Lower lobe of right lung (tissue), 2 donors: ENCODE results near the gene GP1BA. TPM values are rescaled to one million over a fixed set of nuclear protein-coding genes. Genes with fewer than 3 reads are reported as not detected.
"Not testable (repeated sequence)": the region's sequence is repeated elsewhere in the genome, so short reads cannot be mapped to it uniquely, and the experiment has no call there.

Source experiments
- ATAC-seq, 2 donors: fragments of 200-7000 bp; cut with Tn5 transposase; one replicate each; pipeline ENCODE4 v1.9.1; 2020 to 2022; ENCODE audit warnings: mild to moderate bottlenecking in 2 of 2, moderate library complexity in 2 of 2
- DNase-seq: peaks from one replicate; pipeline ENCODE4 v3.0.0-alpha.2; 2020
- H3K27ac ChIP-seq: fragments of 200-600 bp; one replicate; pipeline ENCODE4 v1.8.0; 2022
- H3K27me3 ChIP-seq: fragments of 200-600 bp; one replicate; pipeline ENCODE4 v1.8.0; 2022; ENCODE audit warnings: low read depth
- H3K36me3 ChIP-seq: fragments of 200-600 bp; one replicate; pipeline ENCODE4 v1.8.0; 2022; ENCODE audit warnings: mild to moderate bottlenecking
- H3K4me1 ChIP-seq: fragments of 200-600 bp; one replicate; pipeline ENCODE4 v1.8.0; 2022
- H3K4me3 ChIP-seq: fragments of 200-600 bp; one replicate; pipeline ENCODE4 v1.8.0; 2022; ENCODE audit warnings: mild to moderate bottlenecking
- H3K9me3 ChIP-seq: fragments of 200-600 bp; one replicate; pipeline ENCODE4 v1.8.0; 2022
- CTCF ChIP-seq: fragments of 200-600 bp; IDR thresholded peaks from one replicate; pipeline ENCODE4 v1.8.0; 2022; ENCODE audit warnings: antibody characterized with exemption, mild to moderate bottlenecking
- intact Hi-C: fragments of 100-400 bp; cut with DNase I; formaldehyde crosslinking; loops from one replicate; pipeline ENCODE4 v1.11.0; 2022
- total RNA-seq: library from RNA; stranded (reverse); fragmentation: NEBNext Ultra II Directional; extraction: Animal tissue kit (Norgen Biotek cat#: 25700); gene quantifications from one replicate; pipeline ENCODE4 v1.2.1, GENCODE V29; 2021
- donor health status: DM: no; HTN: yes; CAD: no; lungs with severe emphysema.

The GP1BA gene
- total RNA-seq, 1 donor from 2014 or later, result 0.92 TPM

- Histone ChIP-seq H3K4me3 (peak within 1 kb of the TSS; percentile 30), H3K27me3 (peaks cover 10% of the 10 kb centered on the region), H3K9me3 (no peaks in the 10 kb centered on the region), H3K36me3 (no peaks in the 10 kb centered on the region), H3K27ac (peak within 1 kb of the TSS; percentile 53), H3K4me1 (peaks cover 44% of the 10 kb centered on the region)
- ATAC-seq (peak; percentile 45 to 58), DNase-seq (peak; percentile 71)
- peak; percentile 72 for TF ChIP-seq CTCF
- intact Hi-C loops, result no loop called here
Observed at GRCh38 chr17:4903051-4903818, 28.8 kb upstream of the GP1BA start, which contains the start of gene CHRNE. Gene CHRNE, minus strand, starts transcription at chr17:4903098. Its CDS starts 35 bp downstream, at chr17:4903063.

- ATAC-seq, H3K9me3 ChIP-seq, intact Hi-C loops, H3K27me3 ChIP-seq, H3K36me3 ChIP-seq, H3K27ac ChIP-seq, DNase-seq, H3K4me3 ChIP-seq: not testable (repeated sequence)
- peaks cover 22% of the 10 kb centered on the region for H3K4me1 ChIP-seq
Observed at GRCh38 chr17:4906642-4907041, 25.4 kb upstream of the GP1BA start.

DNA sequence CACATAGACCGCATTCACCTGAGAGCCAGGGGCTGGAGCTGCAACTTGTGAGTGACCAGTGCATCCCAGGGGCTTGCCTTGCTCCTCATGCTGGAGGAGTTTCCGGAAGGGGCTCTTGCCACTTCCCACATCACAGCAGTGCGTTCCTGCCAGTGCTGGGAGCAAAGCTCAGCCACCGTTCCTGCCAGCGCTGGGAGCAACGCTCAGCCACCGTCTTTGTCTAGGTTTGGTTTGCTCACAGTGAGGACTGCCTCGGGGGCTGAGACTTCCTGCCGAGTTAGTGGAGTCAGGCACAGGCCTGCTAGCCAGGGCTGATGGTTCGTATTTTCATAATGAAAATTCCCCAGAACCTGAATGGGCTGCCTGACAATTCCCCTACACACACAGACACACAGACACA is 23.8 kb upstream of the GP1BA start:
- Histone ChIP-seq H3K4me1 (peaks cover 9% of the 10 kb centered on the region), H3K27ac (peak overlapping the region; percentile 18), H3K9me3 (no peaks in the 10 kb centered on the region), H3K36me3 (no peaks in the 10 kb centered on the region), H3K27me3 (no peaks in the 10 kb centered on the region), H3K4me3 (no peak overlapping the region)
- DNase-seq (peak; percentile 34), ATAC-seq (no peak)
- intact Hi-C loops, result no loop called here
- TF ChIP-seq CTCF, result no peak

DNA sequence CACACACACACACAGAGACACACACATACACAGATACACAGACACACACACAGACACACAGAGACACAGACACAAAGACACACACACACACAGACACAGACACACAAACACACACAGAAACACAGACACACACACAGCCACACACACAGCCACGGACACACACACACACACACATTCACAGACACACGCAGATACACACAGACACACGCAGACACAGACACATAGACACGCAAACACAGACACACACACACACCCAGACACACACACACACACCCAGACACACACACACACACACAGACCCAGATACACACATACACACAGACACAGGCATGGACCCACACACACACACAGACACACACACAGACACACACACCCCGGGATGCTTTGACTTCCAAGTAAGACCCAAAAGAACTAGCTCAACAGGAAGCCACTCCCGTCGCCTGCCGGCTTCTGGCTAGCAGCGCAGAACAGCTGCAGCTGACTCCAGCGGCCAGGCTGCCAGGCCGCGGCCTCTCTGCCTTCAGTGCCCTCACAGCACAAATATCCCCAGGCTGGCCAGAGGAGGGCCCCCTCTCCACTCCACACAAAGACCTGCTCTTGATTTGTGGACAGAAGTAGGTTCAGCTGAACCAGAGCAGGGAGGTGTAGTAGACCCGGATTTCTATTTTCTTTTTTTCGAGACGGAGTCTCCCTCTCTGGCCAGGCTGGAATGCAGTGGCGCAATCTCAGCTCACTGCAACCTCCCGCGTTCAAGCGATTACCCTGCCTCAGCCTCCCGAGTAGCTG is 23.2 kb upstream of the GP1BA start:
- ATAC-seq, result peak; percentile 97 to 98
- TF ChIP-seq CTCF, result peak; percentile 91
- intact Hi-C loops, result no loop called here

GRCh38 chr17:4913994-4914393 is 18.1 kb upstream of the GP1BA start:
- Histone ChIP-seq H3K27ac (no peak overlapping the region), H3K27me3 (no peaks in the 10 kb centered on the region), H3K4me3 (no peak overlapping the region), H3K9me3 (no peaks in the 10 kb centered on the region), H3K4me1 (peaks cover 6% of the 10 kb centered on the region), H3K36me3 (no peaks in the 10 kb centered on the region)
- intact Hi-C loops, result no loop called here
- ATAC-seq, result no peak
- no peak for DNase-seq
- TF ChIP-seq CTCF, result no peak

More for the DNA sequence above, 23.2 kb upstream of the GP1BA start:
- no peaks in the 10 kb centered on the region for H3K9me3 ChIP-seq
- peak; percentile 92 for DNase-seq
- peaks cover 6% of the 10 kb centered on the region for H3K4me1 ChIP-seq
- H3K27ac ChIP-seq, result peak overlapping the region; percentile 77
- no peaks in the 10 kb centered on the region for H3K36me3 ChIP-seq
- H3K27me3 ChIP-seq, result no peaks in the 10 kb centered on the region
- no peak overlapping the region for H3K4me3 ChIP-seq

DNA sequence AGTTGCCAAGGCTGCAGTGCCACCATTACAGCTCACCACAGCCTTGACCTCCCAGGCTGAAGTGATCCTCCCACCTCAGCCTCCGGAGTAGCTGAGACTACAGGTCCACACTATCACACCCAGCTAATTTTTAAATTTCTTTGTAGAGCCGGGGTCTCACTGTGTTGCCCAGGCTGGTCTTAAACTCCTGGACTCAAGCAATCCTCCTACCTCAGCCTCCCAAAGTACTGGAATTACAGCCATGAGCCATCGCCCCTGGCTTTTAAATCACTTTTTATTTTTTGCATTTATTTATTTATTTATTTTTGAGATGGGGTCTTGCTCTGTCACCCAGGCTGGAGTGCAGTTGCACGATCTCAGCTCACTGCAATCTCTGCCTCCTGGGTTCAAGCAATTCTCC is 17.5 kb upstream of the GP1BA start:
- H3K9me3 ChIP-seq, intact Hi-C loops, H3K4me1 ChIP-seq, H3K27me3 ChIP-seq, DNase-seq, ATAC-seq, H3K27ac ChIP-seq, H3K4me3 ChIP-seq, H3K36me3 ChIP-seq: not testable (repeated sequence)
